Right ventricle myocardium superior (tissue), 1 donor: ENCODE results near the gene BCL2. TPM values are rescaled to one million over a fixed set of nuclear protein-coding genes. Genes with fewer than 3 reads are reported as not detected.

Experiments used
- ATAC-seq: fragments of 200-7000 bp; cut with Tn5 transposase; one replicate; pipeline ENCODE4 v1.9.1; 2020; ENCODE audit warnings: mild to moderate bottlenecking; ENCODE audit not compliant: poor library complexity
- DNase-seq: peaks from one replicate; pipeline ENCODE4 v3.0.0-alpha.2; 2020
- intact Hi-C: fragments of 100-400 bp; cut with DNase I; formaldehyde crosslinking; loops from one replicate; pipeline ENCODE4 v1.11.2; 2022
- total RNA-seq: library from RNA; stranded (reverse); fragmentation: NEBNext Ultra II Directional; extraction: Animal tissue kit (Norgen Biotek cat#: 25700); gene quantifications from one replicate; pipeline ENCODE4 v1.2.1, GENCODE V29; 2021
- donor health status: DM: no; HTN: yes; CAD: no; lungs with severe emphysema.

The BCL2 gene
- total RNA-seq, 1 donor from 2014 or later = 9.0 TPM

GRCh38 chr18:63314062-63314790 lies 5.3 kb downstream of the BCL2 start:
- ATAC-seq (no peak), DNase-seq (no peak)
- intact Hi-C loops = no loop called here

GRCh38 chr18:63313396-63313917 lies 6.1 kb downstream of the BCL2 start:
- intact Hi-C loops = no loop called here
- DNase-seq (no peak), ATAC-seq (no peak)

GRCh38 chr18:63312737-63313395 lies 6.7 kb downstream of the BCL2 start:
- no peak for DNase-seq
- ATAC-seq = no peak
- intact Hi-C loops = no loop called here

DNA sequence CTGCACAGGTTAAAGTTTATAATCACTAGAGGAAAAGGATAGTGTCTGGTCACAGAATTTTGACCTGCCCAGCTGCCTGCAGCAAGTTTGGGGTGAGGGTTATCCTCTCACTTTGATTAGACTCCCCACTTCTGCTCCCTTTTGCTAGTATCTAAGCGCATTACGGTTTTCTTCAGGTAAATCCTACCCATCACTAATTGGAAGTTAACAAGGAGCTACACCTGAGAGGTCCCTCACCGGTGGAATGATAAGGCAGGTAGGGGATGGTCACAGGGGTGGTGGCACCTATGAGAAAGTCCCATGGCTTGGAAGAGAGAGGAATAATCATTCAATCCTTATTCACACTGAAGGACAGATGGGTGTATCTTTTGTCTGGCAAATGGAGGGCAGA lies 7.6 kb downstream of the BCL2 start:
- intact Hi-C loops = no loop called here
- no peak for ATAC-seq
- no peak for DNase-seq

- intact Hi-C loops = no loop called here
- DNase-seq = no peak
- no peak for ATAC-seq
These were observed 8.2 kb downstream of the BCL2 start for GRCh38 chr18:63311118-63312018.

- intact Hi-C loops = no loop called here
- DNase-seq (no peak), ATAC-seq (no peak)
These were observed 10.1 kb downstream of the BCL2 start for GRCh38 chr18:63309422-63309821.

DNA sequence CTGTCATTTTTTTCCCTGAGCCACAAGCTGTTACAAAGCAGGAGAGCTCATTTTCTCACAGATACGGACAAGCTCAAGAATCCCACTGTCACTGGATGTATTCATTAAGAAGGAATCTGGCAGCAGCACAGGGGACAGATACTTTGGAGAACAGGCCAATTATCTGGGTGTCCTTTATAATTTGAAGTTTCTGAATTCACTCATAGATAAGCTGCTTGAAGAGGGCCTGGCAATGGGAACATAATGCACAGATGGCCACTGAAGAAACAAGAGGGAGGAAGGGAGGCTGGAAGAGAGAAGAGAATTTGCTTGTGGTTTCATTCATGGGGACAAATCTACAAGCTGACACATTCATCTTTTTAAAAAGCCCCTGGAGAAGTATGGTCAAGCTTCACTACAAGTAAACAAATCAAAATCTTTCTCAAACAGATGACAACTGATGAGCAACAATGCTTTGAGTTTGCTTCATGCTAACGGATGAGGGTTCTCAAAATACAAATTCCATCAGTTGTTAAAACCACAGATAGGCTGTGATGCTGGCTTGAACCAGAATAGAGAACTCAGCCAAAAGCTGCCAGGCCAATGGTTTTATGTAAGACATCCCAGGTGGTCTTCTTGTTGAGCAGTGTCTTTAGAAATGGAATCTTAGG lies 11.9 kb downstream of the BCL2 start:
- DNase-seq (no peak), ATAC-seq (peak; percentile 79)
- intact Hi-C loops = no loop called here

- no peak for ATAC-seq
- DNase-seq = no peak
- intact Hi-C loops = no loop called here
These were observed 12.6 kb downstream of the BCL2 start for GRCh38 chr18:63306819-63307550.

DNA sequence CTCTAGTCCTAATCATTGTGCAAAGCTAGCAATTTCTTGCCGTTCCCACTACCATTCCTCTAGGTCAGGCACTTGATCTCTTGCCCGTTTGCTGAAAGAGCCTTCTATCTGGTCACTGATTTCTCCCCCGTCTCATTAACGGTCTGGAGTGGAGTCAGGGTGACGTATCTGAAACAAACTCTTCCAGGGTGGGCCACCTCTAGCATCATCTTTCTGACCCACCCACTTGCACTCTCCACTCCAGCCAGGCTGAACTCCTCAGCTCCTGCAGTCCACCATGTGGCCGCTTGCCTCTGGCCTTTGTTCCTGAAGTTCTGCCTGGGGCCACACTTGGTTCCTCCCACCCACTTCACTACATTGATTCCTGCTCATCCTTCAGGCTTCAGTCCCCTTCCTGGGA lies 13.3 kb downstream of the BCL2 start:
- DNase-seq (no peak), ATAC-seq (no peak)
- intact Hi-C loops = no loop called here

DNA sequence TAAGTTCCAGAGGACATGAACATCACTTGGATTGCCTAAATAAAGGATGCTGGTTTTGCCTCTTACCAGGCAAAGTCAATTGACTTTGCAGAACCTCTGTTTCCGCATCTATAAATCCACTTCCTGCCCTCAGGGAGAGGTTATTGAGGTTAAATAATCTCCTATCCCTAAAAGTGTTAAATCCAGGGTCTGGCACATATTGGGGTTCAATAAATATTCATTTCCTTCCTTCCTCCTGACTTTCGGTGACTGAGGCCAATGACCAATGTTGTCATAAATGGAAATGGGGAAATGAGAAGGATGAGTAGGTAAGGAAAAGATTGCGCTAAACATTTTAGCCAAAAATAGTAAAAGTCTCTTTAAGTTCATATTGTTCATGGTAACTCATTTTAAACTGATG lies 16.0 kb downstream of the BCL2 start:
- no peak for ATAC-seq

GRCh38 chr18:63302636-63303405 lies 16.7 kb downstream of the BCL2 start:
- ATAC-seq = no peak

More for the DNA sequence above, 16.0 kb downstream of the BCL2 start:
- DNase-seq = no peak
- intact Hi-C loops = no loop called here

DNA sequence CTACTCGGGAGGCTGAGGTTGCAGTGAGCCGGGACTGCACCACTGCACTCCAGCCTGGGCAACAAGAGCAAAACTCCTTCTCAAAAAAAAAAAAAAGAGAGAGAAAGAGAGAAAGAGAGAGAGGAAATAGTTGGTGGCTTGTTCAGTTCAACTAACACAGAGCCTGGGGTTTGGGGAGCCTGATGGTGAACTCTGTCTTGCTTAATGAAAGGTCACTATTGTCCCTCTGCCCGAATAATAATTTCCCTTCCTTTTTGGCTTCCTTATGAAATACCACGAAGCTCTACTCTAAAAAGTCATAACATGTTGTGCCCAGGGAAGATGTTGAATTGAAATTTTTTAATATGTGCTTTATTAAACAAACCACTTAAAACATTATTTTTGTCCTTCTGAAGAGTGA lies 17.3 kb downstream of the BCL2 start:
- intact Hi-C loops = no loop called here
- DNase-seq (no peak), ATAC-seq (no peak)

More at GRCh38 chr18:63302636-63303405, 16.7 kb downstream of the BCL2 start:
- no peak for DNase-seq
- intact Hi-C loops = no loop called here

- DNase-seq = peak; percentile 50
- ATAC-seq = no peak
- intact Hi-C loops = no loop called here
These were observed 18.1 kb downstream of the BCL2 start for GRCh38 chr18:63301434-63301833.

DNA sequence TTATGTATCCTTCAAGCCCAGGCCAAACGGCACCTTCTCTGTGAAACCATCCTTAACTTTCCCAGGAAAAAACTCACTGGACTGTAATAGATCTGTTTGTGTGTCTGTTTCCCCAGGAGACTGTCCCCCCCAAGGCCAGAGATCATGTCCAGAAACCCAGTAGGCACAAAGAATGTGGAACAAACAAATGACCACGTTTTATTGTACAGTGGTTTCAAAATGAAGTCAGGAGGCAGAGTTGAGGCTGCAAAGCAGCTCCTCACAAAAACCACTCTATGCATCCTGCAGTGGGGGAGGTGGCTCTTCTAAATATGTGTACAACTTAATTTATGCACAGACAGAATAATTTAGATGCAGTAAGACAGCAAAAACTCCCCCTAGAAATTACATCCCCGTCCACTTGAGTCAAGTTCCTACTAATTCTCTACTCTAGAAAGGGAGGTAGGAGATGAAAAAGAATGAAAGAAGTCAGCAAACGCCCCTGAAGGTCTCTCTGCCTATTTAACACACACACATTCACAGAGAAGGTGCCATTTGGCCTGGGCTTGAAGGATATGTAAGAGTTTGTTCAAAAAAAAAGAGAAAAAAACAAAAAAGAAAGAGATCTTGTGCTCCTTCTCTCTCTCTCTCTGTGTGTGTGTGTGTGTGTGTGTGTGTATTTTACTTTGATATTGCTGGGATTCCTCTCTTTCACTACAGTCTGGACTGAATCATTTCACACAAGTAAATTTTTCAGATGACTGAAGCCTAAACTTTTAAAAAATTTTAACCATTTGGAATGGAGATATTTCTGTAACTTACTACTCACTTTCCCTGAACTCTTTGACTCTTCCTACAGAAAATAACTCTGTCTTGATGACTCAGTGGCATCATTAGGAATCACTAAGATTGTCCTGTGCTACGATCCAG lies 19.5 kb downstream of the BCL2 start:
- DNase-seq (no peak), ATAC-seq (no peak)
- intact Hi-C loops = no loop called here

- DNase-seq (no peak), ATAC-seq (no peak)
- intact Hi-C loops = no loop called here
These were observed 20.9 kb downstream of the BCL2 start for GRCh38 chr18:63298400-63299365.
